Activated CD4-positive, alpha-beta T cell treated with anti-CD3 and anti-CD28 coated beads, Interleukin-2, amount 10 ng/mL, durations not matched to agents 24 days and 14 days (primary cell): Measurements from ENCODE around the gene MOXD1. TPM values are rescaled to one million over a fixed set of nuclear protein-coding genes. Genes with fewer than 3 reads are reported as not detected.

Source experiments
- DNase-seq: peaks from one replicate; pipeline ENCODE4 v3.0.0; 2022
- H3K27ac Mint-ChIP-seq: one replicate; pipeline ENCODE4 v1.8.0; 2022; ENCODE audit warnings: mild to moderate bottlenecking, mixed read lengths
- H3K27me3 Mint-ChIP-seq: one replicate; pipeline ENCODE4 v1.8.0; 2022; ENCODE audit warnings: mixed read lengths
- H3K36me3 Mint-ChIP-seq: one replicate; pipeline ENCODE4 v1.8.0; 2022; ENCODE audit warnings: low read depth, mild to moderate bottlenecking, mixed read lengths
- H3K4me1 Mint-ChIP-seq: one replicate; pipeline ENCODE4 v1.8.0; 2021; ENCODE audit warnings: mixed read lengths
- H3K4me3 Mint-ChIP-seq: one replicate; pipeline ENCODE4 v1.8.0; 2022; ENCODE audit warnings: mild to moderate bottlenecking, moderate library complexity, mixed read lengths
- H3K9me3 Mint-ChIP-seq: one replicate; pipeline ENCODE4 v1.8.0; 2021; ENCODE audit warnings: mixed read lengths
- intact Hi-C: fragments of 100-400 bp; cut with micrococcal nuclease; formaldehyde crosslinking; loops from one replicate; pipeline ENCODE4 v1.15.1; 2023
- total RNA-seq: library from RNA; stranded (reverse); gene quantifications from 2 replicates; pipeline ENCODE4 v1.2.3, GENCODE V29; 2022

Gene MOXD1
- total RNA-seq, 1 donor from 2014 or later: not detected

- peaks cover 18% of the 10 kb centered on the region for H3K27me3 Mint-ChIP-seq
These were observed 11.3 kb downstream of the MOXD1 start for GRCh38 chr6:132390017-132390416.

GRCh38 chr6:132388291-132388690 is 13.0 kb downstream of the MOXD1 start:
- Mint-ChIP-seq H3K27me3 (peaks cover 19% of the 10 kb centered on the region), H3K36me3 (no peaks in the 10 kb centered on the region), H3K27ac (no peak overlapping the region), H3K9me3 (no peaks in the 10 kb centered on the region), H3K4me1 (no peaks in the 10 kb centered on the region), H3K4me3 (no peak overlapping the region)
- intact Hi-C loops: no loop called here
- no peak for DNase-seq

More at GRCh38 chr6:132390017-132390416, 11.3 kb downstream of the MOXD1 start:
- no peak overlapping the region for H3K27ac Mint-ChIP-seq
- no peak overlapping the region for H3K4me3 Mint-ChIP-seq
- H3K4me1 Mint-ChIP-seq: no peaks in the 10 kb centered on the region
- intact Hi-C loops: no loop called here
- no peak for DNase-seq
- H3K9me3 Mint-ChIP-seq: peaks cover 4% of the 10 kb centered on the region
- H3K36me3 Mint-ChIP-seq: no peaks in the 10 kb centered on the region

- H3K4me1 Mint-ChIP-seq: no peaks in the 10 kb centered on the region
- no peak overlapping the region for H3K4me3 Mint-ChIP-seq
- DNase-seq: no peak
- no peaks in the 10 kb centered on the region for H3K36me3 Mint-ChIP-seq
- peaks cover 31% of the 10 kb centered on the region for H3K27me3 Mint-ChIP-seq
- intact Hi-C loops: no loop called here
- no peaks in the 10 kb centered on the region for H3K9me3 Mint-ChIP-seq
- no peak overlapping the region for H3K27ac Mint-ChIP-seq
These were observed 18.6 kb downstream of the MOXD1 start for GRCh38 chr6:132382630-132383175.

DNA sequence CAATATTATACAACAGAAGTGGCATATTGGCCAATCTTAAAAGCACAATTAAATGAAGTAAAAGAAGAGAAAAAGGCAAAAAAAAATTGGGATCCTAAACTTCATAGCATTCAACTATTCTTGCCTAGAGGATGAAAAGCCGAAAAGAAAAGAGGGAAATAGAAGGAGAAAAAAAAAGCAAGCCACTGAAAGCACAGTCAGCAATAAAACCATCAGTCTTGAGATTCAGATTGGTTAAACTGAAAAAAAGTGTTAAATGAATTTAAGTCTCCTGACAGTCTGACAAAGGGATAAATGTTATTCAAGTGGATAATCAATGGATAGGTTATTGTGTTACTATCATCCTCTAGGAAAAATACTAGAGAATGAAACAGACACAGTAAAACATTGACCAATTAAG is 19.9 kb downstream of the MOXD1 start:
- no peak overlapping the region for H3K27ac Mint-ChIP-seq
- no peak overlapping the region for H3K4me3 Mint-ChIP-seq
- H3K27me3 Mint-ChIP-seq: peaks cover 31% of the 10 kb centered on the region
- H3K4me1 Mint-ChIP-seq: no peaks in the 10 kb centered on the region
- DNase-seq: no peak
- H3K9me3 Mint-ChIP-seq: no peaks in the 10 kb centered on the region
- H3K36me3 Mint-ChIP-seq: no peaks in the 10 kb centered on the region
- intact Hi-C loops: no loop called here

DNA sequence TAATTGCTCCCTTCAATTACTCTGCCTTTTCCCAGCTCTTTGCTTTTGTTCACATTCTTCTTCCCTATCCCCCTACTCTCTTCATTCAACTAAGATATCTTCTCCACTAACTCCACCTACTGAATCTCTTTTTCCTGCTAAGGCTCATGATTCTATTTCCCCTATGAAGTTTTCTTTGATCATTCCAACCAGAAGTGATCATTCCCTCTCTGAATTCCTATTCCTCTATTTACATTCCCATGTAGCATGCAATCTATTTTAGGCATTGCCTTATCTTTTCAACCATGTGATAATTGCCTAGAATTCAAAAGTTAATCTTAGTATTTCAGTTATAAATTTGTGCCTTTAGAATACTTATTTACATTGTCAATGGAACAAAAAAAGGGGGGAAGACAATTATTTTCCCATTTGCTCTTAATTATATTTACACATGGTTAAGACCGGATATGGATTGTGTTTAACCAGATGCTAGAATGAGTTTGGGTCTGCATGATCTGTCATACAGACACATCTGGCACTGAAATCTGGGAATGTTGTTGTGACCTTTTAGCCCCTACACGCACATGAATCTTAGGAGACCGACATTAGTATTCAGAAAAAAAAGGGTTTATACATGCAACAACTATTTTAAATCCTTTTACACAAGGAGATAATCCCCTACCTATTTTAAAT is 20.8 kb downstream of the MOXD1 start:
- intact Hi-C loops: no loop called here

DNA sequence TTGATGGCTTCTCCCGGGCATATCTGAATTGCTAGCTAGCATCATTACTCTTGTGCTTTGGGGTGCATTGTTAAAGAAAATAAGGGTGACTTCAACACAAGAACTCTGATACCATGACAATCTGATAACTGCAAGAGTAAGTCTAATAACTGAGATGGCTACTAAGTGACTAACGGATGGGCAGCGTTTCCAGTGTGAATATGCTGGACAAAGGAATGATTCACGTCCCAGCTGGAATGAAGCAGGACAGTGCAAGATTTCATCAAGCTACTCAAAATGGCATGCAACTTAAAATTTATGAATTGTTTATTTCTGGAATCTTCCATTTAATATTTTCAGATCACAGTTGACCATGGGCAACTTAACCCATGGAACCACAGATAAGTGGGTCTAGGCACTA is 31.7 kb downstream of the MOXD1 start:
- Mint-ChIP-seq H3K27ac (no peak overlapping the region), H3K36me3 (no peaks in the 10 kb centered on the region), H3K27me3 (peaks cover 34% of the 10 kb centered on the region), H3K4me3 (no peak overlapping the region), H3K9me3 (no peaks in the 10 kb centered on the region), H3K4me1 (peaks cover 10% of the 10 kb centered on the region)
- intact Hi-C loops: loop anchor here (5.0 kb wide), 3 partner anchors 33 to 98 kb away; partner anchors contain the start of gene MOXD1
- no peak for DNase-seq

More for the DNA sequence above, 20.8 kb downstream of the MOXD1 start:
- no peak for DNase-seq
- Mint-ChIP-seq H3K9me3 (no peaks in the 10 kb centered on the region), H3K27me3 (peaks cover 31% of the 10 kb centered on the region), H3K36me3 (no peaks in the 10 kb centered on the region), H3K4me3 (no peak overlapping the region), H3K4me1 (no peaks in the 10 kb centered on the region), H3K27ac (no peak overlapping the region)

DNA sequence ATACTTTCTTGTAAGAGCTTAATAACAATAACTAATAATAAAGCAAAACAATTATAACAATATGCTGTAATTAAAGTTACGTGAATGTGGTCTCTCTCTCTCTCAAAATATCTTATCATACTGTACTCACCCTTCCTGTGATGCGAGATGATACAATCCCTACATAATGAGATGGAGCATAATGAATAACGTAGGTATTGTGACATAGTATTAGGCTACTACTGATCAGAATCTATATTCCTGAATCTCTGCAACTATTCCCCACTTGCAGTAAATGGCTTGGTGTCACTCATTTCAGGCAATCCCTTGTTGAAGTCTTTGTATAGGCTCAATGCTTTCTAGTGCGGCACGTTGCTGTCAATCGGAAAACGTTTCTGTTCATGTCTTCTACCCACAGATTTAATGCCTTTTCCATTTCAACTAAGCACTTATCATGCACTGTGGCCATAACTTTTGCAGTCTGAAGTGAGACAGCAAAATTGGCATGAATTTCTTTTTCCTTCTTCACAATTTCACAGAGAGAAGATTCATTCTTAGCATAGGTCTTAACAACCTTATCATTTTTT is 32.3 kb downstream of the MOXD1 start:
- Mint-ChIP-seq H3K27me3 (peaks cover 35% of the 10 kb centered on the region), H3K9me3 (no peaks in the 10 kb centered on the region), H3K27ac (no peak overlapping the region), H3K4me1 (peaks cover 10% of the 10 kb centered on the region), H3K36me3 (no peaks in the 10 kb centered on the region), H3K4me3 (no peak overlapping the region)
- intact Hi-C loops: loop anchor here (5.0 kb wide), 3 partner anchors 33 to 98 kb away; partner anchors contain the start of gene MOXD1
- DNase-seq: no peak

- intact Hi-C loops: loop anchor here (1.0 to 5.0 kb wide), 4 partner anchors 8 to 102 kb away; partner anchors contain the start of gene MOXD1
- H3K9me3 Mint-ChIP-seq: no peaks in the 10 kb centered on the region
- H3K27me3 Mint-ChIP-seq: peaks cover 44% of the 10 kb centered on the region
- H3K36me3 Mint-ChIP-seq: no peaks in the 10 kb centered on the region
- H3K4me1 Mint-ChIP-seq: peaks cover 16% of the 10 kb centered on the region
- H3K27ac Mint-ChIP-seq: peak overlapping the region; percentile 70
- peak; percentile 57 for DNase-seq
- H3K4me3 Mint-ChIP-seq: no peak overlapping the region
These were observed 35.9 kb downstream of the MOXD1 start for GRCh38 chr6:132365281-132365907.

GRCh38 chr6:132364306-132365074 is 36.8 kb downstream of the MOXD1 start:
- H3K36me3 Mint-ChIP-seq: no peaks in the 10 kb centered on the region
- intact Hi-C loops: loop anchor here (1.0 to 5.0 kb wide), 4 partner anchors 7 to 103 kb away; partner anchors contain the start of gene MOXD1
- no peaks in the 10 kb centered on the region for H3K9me3 Mint-ChIP-seq
- DNase-seq: no peak
- H3K27ac Mint-ChIP-seq: no peak overlapping the region
- peaks cover 16% of the 10 kb centered on the region for H3K4me1 Mint-ChIP-seq
- no peak overlapping the region for H3K4me3 Mint-ChIP-seq
- H3K27me3 Mint-ChIP-seq: peaks cover 43% of the 10 kb centered on the region

- H3K27me3 Mint-ChIP-seq: peaks cover 32% of the 10 kb centered on the region
- peaks cover 5% of the 10 kb centered on the region for H3K9me3 Mint-ChIP-seq
- H3K36me3 Mint-ChIP-seq: no peaks in the 10 kb centered on the region
- DNase-seq: no peak
- H3K4me1 Mint-ChIP-seq: peaks cover 22% of the 10 kb centered on the region
- H3K27ac Mint-ChIP-seq: peak overlapping the region; percentile 17
- intact Hi-C loops: no loop called here
- no peak overlapping the region for H3K4me3 Mint-ChIP-seq
These were observed 38.7 kb downstream of the MOXD1 start for GRCh38 chr6:132362442-132363185.

- Mint-ChIP-seq H3K4me1 (peaks cover 20% of the 10 kb centered on the region), H3K27ac (no peak overlapping the region), H3K9me3 (peaks cover 5% of the 10 kb centered on the region), H3K36me3 (no peaks in the 10 kb centered on the region), H3K4me3 (no peak overlapping the region), H3K27me3 (peaks cover 23% of the 10 kb centered on the region)
- intact Hi-C loops: no loop called here
- no peak for DNase-seq
These were observed 40.2 kb downstream of the MOXD1 start for GRCh38 chr6:132361101-132361500.

DNA sequence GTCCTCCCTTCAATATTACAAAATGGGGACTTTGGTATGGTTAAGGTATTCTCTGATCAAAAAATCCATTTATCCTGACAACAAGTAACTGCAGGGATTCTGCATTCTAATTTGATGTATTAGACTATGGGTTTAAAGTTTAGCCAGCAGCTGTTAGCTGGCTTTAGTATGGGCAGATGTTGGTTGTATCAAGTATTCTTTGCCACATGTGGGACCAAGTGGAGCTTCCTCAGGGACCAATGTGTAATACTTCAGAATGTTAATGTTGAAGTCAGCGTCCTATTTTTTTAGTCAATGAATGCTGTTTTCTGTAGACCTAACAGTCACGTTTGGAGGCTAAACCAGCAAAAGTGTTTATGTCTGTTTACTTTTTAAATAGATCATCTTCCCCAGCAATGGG is 41.4 kb downstream of the MOXD1 start:
- Mint-ChIP-seq H3K4me1 (peaks cover 21% of the 10 kb centered on the region), H3K36me3 (no peaks in the 10 kb centered on the region), H3K9me3 (peaks cover 11% of the 10 kb centered on the region), H3K27me3 (peaks cover 22% of the 10 kb centered on the region), H3K4me3 (no peak overlapping the region), H3K27ac (no peak overlapping the region)
- intact Hi-C loops: loop anchor here (10.0 kb wide), 1 partner anchor 455 kb away; the partner anchor contains the start of gene RPS12
- DNase-seq: no peak

DNA sequence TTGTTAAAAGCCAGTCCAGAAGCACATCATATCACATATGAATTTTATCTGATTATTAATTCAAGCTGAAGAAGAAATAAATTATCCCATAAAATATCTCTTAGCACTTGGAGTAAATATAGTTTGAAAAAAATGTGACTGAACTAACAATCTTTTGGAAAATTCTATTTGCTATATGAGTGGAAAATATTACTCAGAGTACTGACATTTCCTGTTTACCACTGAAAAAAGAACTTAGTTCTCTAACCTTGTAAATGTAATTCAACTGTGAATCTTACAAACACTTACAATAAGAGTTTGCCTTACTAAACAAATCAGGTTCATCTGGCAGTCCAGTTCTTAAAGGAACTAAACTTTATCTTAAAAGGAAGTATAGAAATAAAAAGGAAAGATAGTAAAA is 44.2 kb downstream of the MOXD1 start:
- peaks cover 2% of the 10 kb centered on the region for H3K36me3 Mint-ChIP-seq
- no peak for DNase-seq
- H3K9me3 Mint-ChIP-seq: peaks cover 24% of the 10 kb centered on the region
- peak overlapping the region; percentile 62 for H3K27ac Mint-ChIP-seq
- intact Hi-C loops: loop anchor here (1.0 to 10.0 kb wide), 2 partner anchors 8 to 458 kb away; partner anchors contain the start of gene RPS12
- peaks cover 29% of the 10 kb centered on the region for H3K4me1 Mint-ChIP-seq
- H3K4me3 Mint-ChIP-seq: no peak overlapping the region
- H3K27me3 Mint-ChIP-seq: peaks cover 10% of the 10 kb centered on the region
